Neuronal stem cell (in vitro differentiated cells): ENCODE results near the gene RRAS.

Experiments
- DNase-seq: peaks from one replicate; pipeline ENCODE4 v3.0.0-alpha.2; 2013; ENCODE audit warnings: low spot score
- H2AFZ ChIP-seq: one replicate; pipeline ENCODE4 v1.6.1; 2013; ENCODE audit warnings: mild to moderate bottlenecking, low read length, inconsistent platforms
- H2AK5ac ChIP-seq: 2 replicates; pipeline ENCODE4 v1.6.1; 2013; ENCODE audit warnings: low read depth, mild to moderate bottlenecking, inconsistent platforms, low read length, moderate library complexity, mixed read lengths
- H2BK120ac ChIP-seq: 2 replicates; pipeline ENCODE4 v1.6.1; 2013; ENCODE audit warnings: low read depth, mild to moderate bottlenecking, inconsistent platforms, low read length, moderate library complexity, mixed read lengths
- H2BK12ac ChIP-seq: one replicate; pipeline ENCODE4 v1.6.1; 2013; ENCODE audit warnings: low read length, inconsistent platforms
- H2BK15ac ChIP-seq: 2 replicates; pipeline ENCODE4 v1.6.1; 2013; ENCODE audit warnings: mild to moderate bottlenecking, low read length, inconsistent platforms, mixed read lengths
- H2BK5ac ChIP-seq: one replicate; pipeline ENCODE4 v1.6.1; 2013; ENCODE audit warnings: inconsistent platforms, mild to moderate bottlenecking, low read length, moderate library complexity
- H3K14ac ChIP-seq: one replicate; pipeline ENCODE4 v1.6.1; 2013; ENCODE audit warnings: low read length, inconsistent platforms
- H3K18ac ChIP-seq: 2 replicates; pipeline ENCODE4 v1.6.1; 2013; ENCODE audit warnings: low read length, inconsistent platforms
- H3K23ac ChIP-seq: 2 replicates; pipeline ENCODE4 v1.6.1; 2013; ENCODE audit warnings: low read depth, mild to moderate bottlenecking, mixed read lengths, low read length, inconsistent platforms; ENCODE audit not compliant: poor library complexity
- H3K27ac ChIP-seq: replicated peaks from 3 replicates; pipeline ENCODE4 v1.5.1; 2013; ENCODE audit warnings: low read length, inconsistent platforms
- H3K27me3 ChIP-seq, 3 experiments: 2 replicates each; pipeline ENCODE4 v1.6.1; 2013; ENCODE audit warnings: low read length in 3 of 3, mild to moderate bottlenecking in 2 of 3, inconsistent platforms in 1 of 3, low read depth in 1 of 3, mixed read lengths in 1 of 3, moderate library complexity in 1 of 3; ENCODE audit not compliant: control insufficient read depth in 3 of 3, insufficient read depth in 3 of 3
- H3K36me3 ChIP-seq, 2 donors: replicated peaks in 1 of 2; 2 replicates each; pipeline ENCODE4 v1.6.1; 2013; ENCODE audit warnings: low read length in 2 of 2; ENCODE audit not compliant: control insufficient read depth in 2 of 2, insufficient read depth in 2 of 2
- H3K4ac ChIP-seq: 2 replicates; pipeline ENCODE4 v1.6.1; 2013; ENCODE audit warnings: inconsistent platforms, mild to moderate bottlenecking, low read length, moderate library complexity
- H3K4me1 ChIP-seq, 2 donors: 1 replicate in 1 of 2; 2 replicates in 1 of 2; pipeline ENCODE4 v1.6.1; 2013; ENCODE audit warnings: low read length in 2 of 2, low read depth in 1 of 2; ENCODE audit not compliant: control insufficient read depth in 2 of 2, insufficient read depth in 1 of 2
- H3K4me2 ChIP-seq: one replicate; pipeline ENCODE4 v1.6.1; 2013; ENCODE audit warnings: mild to moderate bottlenecking, low read length, inconsistent platforms; ENCODE audit not compliant: insufficient read depth, poor library complexity, severe bottlenecking
- H3K4me3 ChIP-seq, 2 donors: 2 replicates each; pipeline ENCODE4 v1.5.1; 2013; ENCODE audit warnings: low read length in 2 of 2, mild to moderate bottlenecking in 2 of 2, inconsistent platforms in 1 of 2, moderate library complexity in 1 of 2
- H3K79me1 ChIP-seq: one replicate; pipeline ENCODE4 v1.6.1; 2013; ENCODE audit warnings: low read depth, mild to moderate bottlenecking, inconsistent platforms, low read length, moderate library complexity
- H3K9ac ChIP-seq: one replicate; pipeline ENCODE4 v1.6.1; 2013; ENCODE audit warnings: mild to moderate bottlenecking, low read depth, low read length, inconsistent platforms; ENCODE audit not compliant: poor library complexity
- H3K9me3 ChIP-seq, 2 donors: replicated peaks in 1 of 2; 2 replicates each; pipeline versions ENCODE3 to v1.6.1; 2013; ENCODE audit warnings: low read length in 2 of 2, mild to moderate bottlenecking in 2 of 2, inconsistent platforms in 1 of 2, low read depth in 1 of 2, mixed read lengths in 1 of 2, moderate library complexity in 1 of 2; ENCODE audit not compliant: control insufficient read depth in 2 of 2, insufficient read depth in 1 of 2
- H4K8ac ChIP-seq: one replicate; pipeline ENCODE4 v1.6.1; 2013; ENCODE audit warnings: low read depth, mild to moderate bottlenecking, inconsistent platforms, low read length, moderate library complexity
- H4K91ac ChIP-seq: one replicate; pipeline ENCODE4 v1.6.1; 2013; ENCODE audit warnings: low read length, low read depth, mild to moderate bottlenecking, inconsistent platforms; ENCODE audit not compliant: poor library complexity
- WGBS, 2 donors: extraction: QIAGEN DNeasy Blood & Tissue Kit; methylation state at CpG; one replicate each; pipeline ENCODE4 v1.1.7; 2013; ENCODE audit warnings: missing lambda C conversion rate in 2 of 2, mixed read lengths in 1 of 2; ENCODE audit not compliant: insufficient read length in 2 of 2, insufficient replicate concordance in 1 of 2; ENCODE audit errors: extremely low coverage in 2 of 2; 5-methylcytosine and 5-hydroxymethylcytosine counted together

Gene RRAS

DNA sequence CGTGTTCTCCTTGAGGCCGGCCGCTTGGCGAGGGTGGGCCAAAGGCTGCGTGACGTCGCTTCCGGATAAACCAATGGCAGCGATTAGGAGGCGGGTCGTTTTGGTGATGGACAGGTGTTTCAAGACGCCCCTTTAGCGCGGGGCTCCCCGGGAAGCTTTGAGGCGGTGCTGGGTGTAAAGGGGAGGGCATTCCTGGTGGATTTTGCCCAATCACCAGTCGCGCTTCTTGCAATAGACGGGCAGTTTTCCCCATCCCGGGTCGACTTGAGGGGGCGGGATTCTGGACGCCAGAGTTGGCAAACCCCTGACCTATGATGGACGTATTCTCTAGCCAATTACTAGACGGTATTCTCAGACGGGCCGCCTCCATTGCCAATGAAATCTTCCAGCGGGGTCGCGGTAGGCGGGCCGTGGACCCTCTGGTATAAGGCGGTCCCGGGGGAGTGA, 36.9 kb upstream of the RRAS start:
- peak overlapping the region; percentile 98 to 99 for H3K4me3 ChIP-seq
- no peak overlapping the region for H3K4me2 ChIP-seq
- H4K8ac ChIP-seq = no peak overlapping the region
- H2BK5ac ChIP-seq = peak overlapping the region; percentile 99
- H2BK15ac ChIP-seq = no peak overlapping the region
- no peaks in the 10 kb centered on the region for H3K27me3 ChIP-seq
- peak; percentile 100 for DNase-seq
- H3K4me1 ChIP-seq = peaks cover 17 to 25% of the 10 kb centered on the region in 2 donors
- H2BK120ac ChIP-seq = peak overlapping the region; percentile 87
- H3K14ac ChIP-seq = no peak overlapping the region
- H4K91ac ChIP-seq = peak overlapping the region; percentile 94
- H2AK5ac ChIP-seq = peak overlapping the region; percentile 100
- no peak overlapping the region for H2BK12ac ChIP-seq
- H3K9ac ChIP-seq = peak overlapping the region; percentile 97
- H3K79me1 ChIP-seq = peaks cover 10% of the 10 kb centered on the region
- peaks cover 9 to 30% of the 10 kb centered on the region in 2 donors for H3K36me3 ChIP-seq
- no peak overlapping the region for H3K4ac ChIP-seq
- H3K23ac ChIP-seq = peak overlapping the region; percentile 99
- peak overlapping the region; percentile 100 for H3K18ac ChIP-seq
- peak overlapping the region; percentile 81 for H2AFZ ChIP-seq
- WGBS, 2 donors = no CpG with 5 or more reads among the region's 34 CpGs
- H3K9me3 ChIP-seq = no peaks in the 10 kb centered on the region
- H3K27ac ChIP-seq = peak overlapping the region; percentile 97

DNA sequence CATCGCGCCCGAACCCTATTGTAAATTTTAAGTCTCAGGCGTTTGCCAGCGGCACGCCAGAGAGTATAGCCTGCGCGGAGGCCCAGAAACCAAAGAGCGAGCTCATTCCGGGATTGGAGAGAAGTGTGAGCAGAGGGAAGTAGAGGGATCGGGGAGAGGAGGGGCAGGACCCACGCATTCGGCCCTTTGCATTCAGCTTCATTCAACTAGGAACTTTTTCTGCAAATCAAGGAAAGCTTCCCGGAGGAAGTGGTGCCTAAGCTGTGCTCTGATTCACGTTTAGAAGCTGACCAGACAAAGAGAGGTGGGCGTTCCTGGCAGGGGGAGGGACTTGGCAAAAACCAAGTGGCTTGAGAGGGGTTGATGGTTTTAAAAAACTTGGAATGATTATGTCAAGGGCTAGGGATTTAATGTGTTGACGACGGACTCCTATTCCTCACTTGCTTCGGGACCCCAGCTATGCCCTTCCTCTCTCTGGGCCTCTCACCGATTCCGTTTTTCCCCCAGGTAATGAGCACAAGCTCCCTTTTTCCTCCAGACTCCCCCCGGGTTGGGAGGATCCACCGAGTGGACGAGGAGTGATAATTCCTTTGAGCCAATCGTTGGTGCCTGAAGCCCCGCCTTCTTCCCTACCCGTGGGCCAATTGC, 36.3 kb upstream of the RRAS start:
- H3K9me3 ChIP-seq = no peaks in the 10 kb centered on the region
- peak overlapping the region; percentile 90 for H2AFZ ChIP-seq
- peak overlapping the region; percentile 92 for H2AK5ac ChIP-seq
- H3K23ac ChIP-seq = peak overlapping the region; percentile 66
- H4K91ac ChIP-seq = peak overlapping the region; percentile 44
- peak overlapping the region; percentile 47 for H3K4me2 ChIP-seq
- no peak overlapping the region for H3K4ac ChIP-seq
- no CpG with 5 or more reads among the region's 27 CpGs for WGBS, 2 donors
- peak overlapping the region; percentile 92 for H3K18ac ChIP-seq
- no peak overlapping the region for H3K14ac ChIP-seq
- H3K4me1 ChIP-seq = peaks cover 17 to 26% of the 10 kb centered on the region in 2 donors
- H3K79me1 ChIP-seq = peaks cover 6% of the 10 kb centered on the region
- no peak overlapping the region for H2BK5ac ChIP-seq
- peak overlapping the region; percentile 47 to 76 for H3K4me3 ChIP-seq
- no peak overlapping the region for H4K8ac ChIP-seq
- H3K27ac ChIP-seq = peak overlapping the region; percentile 98
- H3K9ac ChIP-seq = peak overlapping the region; percentile 78
- no peaks in the 10 kb centered on the region for H3K27me3 ChIP-seq
- H2BK120ac ChIP-seq = no peak overlapping the region
- peak; percentile 96 for DNase-seq
- H2BK15ac ChIP-seq = no peak overlapping the region
- H2BK12ac ChIP-seq = no peak overlapping the region
- H3K36me3 ChIP-seq = peaks cover 10 to 28% of the 10 kb centered on the region in 2 donors

DNA sequence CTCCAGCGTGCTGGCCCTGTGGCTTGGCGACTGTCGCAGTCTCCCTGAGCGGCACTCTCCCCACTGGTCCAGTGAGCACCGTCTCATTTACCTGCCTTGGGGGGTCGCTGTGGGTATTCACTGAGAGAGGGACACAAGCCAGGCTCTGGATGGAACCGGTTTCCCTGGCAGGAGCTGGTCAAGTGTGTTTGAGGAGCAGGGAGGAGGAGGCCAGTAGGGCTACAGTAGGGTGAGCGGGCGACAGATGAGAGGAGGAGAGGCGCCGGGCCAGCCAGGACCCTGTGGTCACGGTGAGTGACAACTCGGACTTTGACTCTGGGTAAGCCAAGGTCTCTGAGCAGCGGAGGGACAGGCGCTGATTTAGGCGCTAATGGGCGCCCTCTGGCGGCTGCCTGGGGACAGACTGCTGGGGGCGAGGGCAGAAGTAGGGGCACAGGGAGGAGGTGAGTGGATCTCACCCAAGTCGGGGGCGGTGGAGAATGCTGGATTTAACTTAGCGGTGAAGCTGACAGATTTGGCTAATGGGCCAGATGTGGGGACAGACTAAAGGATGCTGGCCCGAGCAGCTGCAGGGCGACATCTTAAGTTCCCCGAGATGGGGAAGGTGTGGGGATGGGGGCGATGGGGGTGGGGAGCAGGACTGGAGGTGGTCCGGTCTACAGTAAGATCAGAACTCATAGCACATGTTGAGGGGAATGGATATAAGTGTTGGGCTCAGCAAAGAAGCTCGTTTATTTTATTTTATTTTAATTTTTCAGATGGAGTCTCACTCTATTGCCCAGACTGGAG, 32.4 kb upstream of the RRAS start:
- peaks cover 14 to 38% of the 10 kb centered on the region in 2 donors for H3K36me3 ChIP-seq
- no peak overlapping the region for H4K91ac ChIP-seq
- no peak overlapping the region for H2BK5ac ChIP-seq
- H3K23ac ChIP-seq = no peak overlapping the region
- H2BK12ac ChIP-seq = no peak overlapping the region
- no peak overlapping the region for H3K14ac ChIP-seq
- peak overlapping the region; percentile 53 for H3K4me2 ChIP-seq
- H4K8ac ChIP-seq = no peak overlapping the region
- H3K27ac ChIP-seq = peak overlapping the region; percentile 52
- H2BK120ac ChIP-seq = no peak overlapping the region
- H3K9me3 ChIP-seq = no peaks in the 10 kb centered on the region
- DNase-seq = no peak
- no peaks in the 10 kb centered on the region for H3K27me3 ChIP-seq
- peak overlapping the region; percentile 84 for H3K9ac ChIP-seq
- H3K4me3 ChIP-seq = peak overlapping the region in 1 of 2 donors; percentile 30
- peaks cover 3% of the 10 kb centered on the region for H3K79me1 ChIP-seq
- H2BK15ac ChIP-seq = no peak overlapping the region
- H3K18ac ChIP-seq = peak overlapping the region; percentile 50
- H2AFZ ChIP-seq = peak overlapping the region; percentile 88
- H3K4me1 ChIP-seq = peaks cover 0 to 6% of the 10 kb centered on the region in 2 donors
- no peak overlapping the region for H3K4ac ChIP-seq
- WGBS, 2 donors = no CpG with 5 or more reads among the region's 28 CpGs
- no peak overlapping the region for H2AK5ac ChIP-seq

DNA sequence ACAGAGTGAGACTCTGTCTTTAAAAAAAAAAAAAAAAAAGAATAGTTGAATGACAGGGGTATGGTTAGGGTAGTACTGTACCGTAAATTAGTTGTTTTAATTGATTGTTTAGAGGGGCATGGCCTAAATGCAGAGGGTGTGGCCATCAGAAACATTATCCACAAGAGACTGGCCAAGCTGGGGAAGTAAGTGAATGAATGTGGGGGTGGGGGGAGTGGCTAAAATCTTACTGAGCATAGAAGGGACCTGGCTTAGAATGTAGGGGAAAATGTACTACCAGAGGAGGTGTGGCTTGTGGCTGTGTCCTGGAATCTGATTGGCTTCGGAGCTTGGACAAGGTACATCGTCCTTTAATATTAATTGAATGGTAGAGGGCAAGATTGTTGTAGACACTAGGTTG, 29.6 kb upstream of the RRAS start:
- H2BK15ac ChIP-seq = no peak overlapping the region
- no peak for DNase-seq
- H3K36me3 ChIP-seq = peaks cover 14 to 41% of the 10 kb centered on the region in 2 donors
- peaks cover 3 to 15% of the 10 kb centered on the region in 2 donors for H3K4me1 ChIP-seq
- H4K91ac ChIP-seq = no peak overlapping the region
- no peak overlapping the region for H3K9ac ChIP-seq
- H2BK12ac ChIP-seq = no peak overlapping the region
- no peak overlapping the region for H3K14ac ChIP-seq
- WGBS, 2 donors = no CpG with 5 or more reads among the region's 3 CpGs
- no peak overlapping the region for H3K18ac ChIP-seq
- H3K27me3 ChIP-seq = no peaks in the 10 kb centered on the region
- peaks cover 8% of the 10 kb centered on the region for H3K79me1 ChIP-seq
- no peaks in the 10 kb centered on the region for H3K9me3 ChIP-seq
- H3K23ac ChIP-seq = no peak overlapping the region
- no peak overlapping the region for H2BK5ac ChIP-seq
- no peak overlapping the region for H3K4me2 ChIP-seq
- H2BK120ac ChIP-seq = no peak overlapping the region
- H3K4ac ChIP-seq = no peak overlapping the region
- H3K4me3 ChIP-seq = no peak overlapping the region
- no peak overlapping the region for H3K27ac ChIP-seq
- H2AFZ ChIP-seq = no peak overlapping the region
- H2AK5ac ChIP-seq = no peak overlapping the region
- no peak overlapping the region for H4K8ac ChIP-seq
